Epithelial cell of esophagus (primary cell): Measurements from ENCODE around the gene EXTL1.

ENCODE experiments used
- DNase-seq: peaks from one replicate; pipeline ENCODE4 v3.0.0; 2010; ENCODE audit warnings: low read depth
- H3K4me3 ChIP-seq: 2 replicates; pipeline ENCODE4 v1.5.1; 2011; ENCODE audit warnings: mild to moderate bottlenecking, low read length, control low read depth
- TF ChIP-seq, protein P1 (sequence below): IDR thresholded peaks from 2 replicates; pipeline ENCODE4 v1.5.1; 2011; ENCODE audit warnings: low read depth, mild to moderate bottlenecking, low read length, control low read depth, inconsistent platforms; ENCODE audit not compliant: insufficient read depth; ENCODE audit errors: missing control alignments

EXTL1 gene

DNA sequence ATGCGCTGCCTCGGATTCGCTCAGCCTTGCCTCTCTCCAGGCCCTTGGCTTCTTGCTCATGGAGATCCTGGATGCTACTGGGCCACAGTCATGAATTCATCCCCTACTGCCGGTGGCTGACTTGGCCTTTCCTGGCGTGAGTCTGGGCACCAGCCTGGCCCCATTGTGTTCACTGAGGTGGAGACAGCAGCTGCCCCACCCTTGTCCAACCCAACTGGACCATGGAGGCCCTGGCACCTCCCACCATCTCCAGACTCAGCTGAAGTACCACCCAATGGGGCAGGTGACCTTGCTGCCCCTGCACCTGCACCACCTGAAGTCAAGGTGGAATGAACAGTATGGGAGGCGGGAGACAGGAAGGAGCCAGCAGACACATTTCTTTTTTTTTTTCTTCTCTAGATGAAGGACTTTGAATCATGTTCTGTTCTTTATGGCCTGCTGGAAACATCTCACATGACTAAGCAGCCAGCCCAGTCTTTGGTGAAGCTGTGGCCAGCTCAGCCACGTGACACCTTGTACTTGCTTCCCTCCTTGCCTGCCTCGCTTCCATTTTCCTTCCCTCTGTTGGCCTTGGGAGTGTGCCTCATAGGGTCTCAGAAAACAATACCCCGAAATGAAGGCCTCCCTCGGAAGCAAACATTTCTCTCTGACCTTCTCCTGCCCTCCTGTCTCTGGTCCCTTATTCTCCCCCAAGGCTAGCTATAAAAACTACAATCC, 28.1 kb downstream of the EXTL1 start:
- H3K4me3 ChIP-seq = no peak overlapping the region
- TF ChIP-seq, protein P1, sequence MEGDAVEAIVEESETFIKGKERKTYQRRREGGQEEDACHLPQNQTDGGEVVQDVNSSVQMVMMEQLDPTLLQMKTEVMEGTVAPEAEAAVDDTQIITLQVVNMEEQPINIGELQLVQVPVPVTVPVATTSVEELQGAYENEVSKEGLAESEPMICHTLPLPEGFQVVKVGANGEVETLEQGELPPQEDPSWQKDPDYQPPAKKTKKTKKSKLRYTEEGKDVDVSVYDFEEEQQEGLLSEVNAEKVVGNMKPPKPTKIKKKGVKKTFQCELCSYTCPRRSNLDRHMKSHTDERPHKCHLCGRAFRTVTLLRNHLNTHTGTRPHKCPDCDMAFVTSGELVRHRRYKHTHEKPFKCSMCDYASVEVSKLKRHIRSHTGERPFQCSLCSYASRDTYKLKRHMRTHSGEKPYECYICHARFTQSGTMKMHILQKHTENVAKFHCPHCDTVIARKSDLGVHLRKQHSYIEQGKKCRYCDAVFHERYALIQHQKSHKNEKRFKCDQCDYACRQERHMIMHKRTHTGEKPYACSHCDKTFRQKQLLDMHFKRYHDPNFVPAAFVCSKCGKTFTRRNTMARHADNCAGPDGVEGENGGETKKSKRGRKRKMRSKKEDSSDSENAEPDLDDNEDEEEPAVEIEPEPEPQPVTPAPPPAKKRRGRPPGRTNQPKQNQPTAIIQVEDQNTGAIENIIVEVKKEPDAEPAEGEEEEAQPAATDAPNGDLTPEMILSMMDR = no peak
- DNase-seq = no peak

DNA sequence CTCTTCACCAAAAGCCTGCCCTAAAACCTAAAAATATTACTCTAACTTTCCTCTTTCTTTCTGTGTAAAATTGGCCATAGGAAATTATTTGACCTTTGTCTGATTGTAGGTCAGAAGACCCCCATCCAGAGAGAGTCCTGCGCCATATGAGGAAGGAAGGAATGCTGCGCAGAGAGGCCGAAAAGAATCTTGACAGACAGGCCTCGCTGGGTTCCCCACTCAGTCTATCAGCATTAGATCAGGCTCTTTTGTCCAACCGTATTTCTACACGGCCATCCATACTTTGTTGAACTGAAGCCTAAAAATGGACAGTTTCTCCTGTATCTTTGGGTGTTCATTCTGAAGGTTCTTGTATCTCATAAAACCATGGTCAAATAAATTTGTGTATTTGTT, 28.7 kb downstream of the EXTL1 start:
- H3K4me3 ChIP-seq = no peak overlapping the region
- TF ChIP-seq, protein P1 = no peak
- no peak for DNase-seq

DNA sequence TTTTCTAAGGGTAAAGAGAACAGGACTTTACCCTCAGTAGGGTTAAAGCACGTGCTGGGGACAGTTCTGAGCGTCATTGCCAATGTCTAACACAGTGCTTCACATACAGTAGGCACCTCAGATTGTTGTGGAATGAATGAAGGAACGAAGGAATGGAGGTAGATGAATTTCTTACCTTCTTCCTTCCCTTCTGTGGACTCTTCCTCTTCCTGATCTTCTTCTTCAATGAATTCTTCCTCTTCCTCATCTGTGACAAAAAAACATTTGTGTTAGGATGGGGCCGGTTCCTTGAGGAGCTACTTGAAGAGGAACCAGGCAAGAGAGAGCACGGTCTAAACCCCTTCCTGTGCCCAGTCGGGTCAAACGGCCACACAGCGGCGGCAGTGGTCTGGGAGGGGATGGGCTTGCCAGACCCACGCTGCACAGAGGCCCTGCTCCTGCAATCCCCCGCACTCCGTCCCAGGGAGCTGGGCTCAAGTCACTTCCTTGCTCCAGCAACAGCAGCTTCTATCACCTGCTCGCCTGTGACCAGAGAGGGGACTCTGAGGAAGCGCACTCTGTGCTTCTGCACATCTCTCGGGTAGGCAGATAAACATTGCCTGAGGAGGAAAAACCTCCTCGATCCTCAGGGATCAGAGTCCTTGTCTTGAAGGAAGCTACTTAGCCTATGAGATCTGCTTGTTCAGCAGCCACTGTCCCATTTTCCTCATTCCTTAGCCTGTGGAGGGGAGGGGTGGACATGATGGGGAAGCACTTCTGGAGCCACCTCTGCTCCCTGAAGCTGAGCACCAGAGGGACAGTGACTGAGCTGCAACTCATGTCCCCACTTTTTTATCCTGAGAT, 32.4 kb downstream of the EXTL1 start:
- DNase-seq = no peak
- H3K4me3 ChIP-seq = no peak overlapping the region
- TF ChIP-seq, protein P1 = no peak

DNA sequence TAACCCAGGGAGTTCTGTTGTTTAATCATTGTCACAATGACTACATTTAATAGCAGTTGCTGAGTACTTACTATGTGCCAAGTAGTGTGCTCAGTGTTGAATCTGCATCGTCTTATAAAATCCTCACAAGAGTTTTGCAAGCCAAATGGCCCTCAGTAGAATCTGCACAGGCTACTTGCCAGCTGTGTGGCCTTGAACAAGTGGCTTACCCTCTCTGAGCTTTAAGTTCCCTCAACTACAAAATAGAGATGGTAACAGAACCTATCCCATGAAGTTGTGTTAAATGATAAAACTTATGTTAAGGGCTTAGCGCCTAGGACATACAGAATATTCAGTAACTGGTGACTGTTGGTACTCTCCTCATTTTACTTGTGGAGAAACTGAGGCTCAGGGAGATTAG, 33.5 kb downstream of the EXTL1 start:
- no peak for DNase-seq
- no peak overlapping the region for H3K4me3 ChIP-seq
- TF ChIP-seq, protein P1 = no peak

DNA sequence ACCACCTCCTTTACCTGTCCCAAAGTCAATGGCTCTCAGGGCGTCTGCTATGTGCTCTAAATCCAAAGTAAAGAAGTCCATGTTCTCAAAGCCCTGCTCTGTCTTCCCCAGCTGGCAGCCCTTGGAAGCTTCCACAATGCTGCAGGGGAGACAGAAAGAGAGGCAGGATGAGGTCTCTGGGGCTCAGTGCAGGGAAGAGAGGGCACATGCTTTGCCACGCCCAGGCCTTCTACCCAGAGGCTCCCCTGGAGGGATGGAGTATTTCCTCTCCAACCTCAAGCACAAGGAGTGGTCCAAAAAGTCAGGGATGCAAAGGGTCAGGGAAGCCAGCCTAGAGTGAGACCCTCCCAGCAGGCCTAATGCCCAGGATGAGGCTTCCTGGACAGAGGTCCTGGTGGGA, 35.6 kb downstream of the EXTL1 start:
- no peak for DNase-seq
- no peak overlapping the region for H3K4me3 ChIP-seq
- TF ChIP-seq, protein P1 = no peak

DNA sequence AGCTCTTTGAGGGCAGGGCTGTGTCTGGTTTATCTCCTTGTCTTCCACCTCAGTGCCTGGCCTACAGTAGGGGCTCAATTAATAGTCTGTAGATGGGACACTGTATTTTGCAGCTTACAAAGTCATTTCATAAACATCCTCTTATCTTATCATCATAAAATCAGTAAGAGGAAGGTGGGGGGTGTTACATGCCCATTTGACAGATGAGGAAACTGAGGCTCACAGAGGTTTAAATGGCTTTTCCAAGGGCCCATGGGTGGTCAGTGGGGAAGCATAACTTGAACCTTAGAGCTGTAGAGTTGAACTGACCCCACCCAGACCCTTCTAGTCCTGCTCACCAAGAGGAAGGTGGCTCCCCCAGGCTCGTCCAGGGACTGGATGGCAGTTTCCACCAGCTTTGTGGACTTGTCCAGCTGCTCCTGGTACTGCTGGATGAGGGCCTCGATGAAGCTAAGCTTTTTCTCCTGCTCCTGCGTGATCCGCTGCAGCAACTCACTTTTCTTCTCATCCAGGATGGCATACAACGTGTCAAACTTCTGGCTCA, 36.5 kb downstream of the EXTL1 start:
- no peak overlapping the region for H3K4me3 ChIP-seq
- no peak for DNase-seq
- TF ChIP-seq, protein P1 = no peak

DNA sequence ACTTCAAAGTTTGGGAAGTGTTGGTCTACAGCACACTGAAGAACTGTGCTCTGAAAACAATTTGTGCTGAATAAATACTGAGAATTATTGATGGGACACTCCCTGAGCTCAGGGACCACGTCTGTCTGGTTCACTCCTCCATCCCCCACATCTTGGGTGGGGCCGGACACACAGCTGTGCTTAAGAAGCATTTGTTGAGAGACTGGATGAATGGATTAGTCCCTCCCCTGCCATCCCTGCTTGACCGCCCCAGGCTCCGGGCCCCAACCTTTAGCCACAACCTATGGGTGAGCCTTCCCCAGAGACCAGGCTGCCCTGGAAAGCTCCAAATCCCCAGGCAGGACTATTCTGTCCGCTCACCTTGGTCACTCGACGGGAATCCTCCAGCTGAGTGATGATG, 38.3 kb downstream of the EXTL1 start:
- no peak for DNase-seq
- TF ChIP-seq, protein P1 = no peak
- no peak overlapping the region for H3K4me3 ChIP-seq
